GM18498 (cell line): ENCODE data around the gene TRIO.

ENCODE experiments used
- ATAC-seq: cut with Tn5 transposase; IDR thresholded peaks from one replicate; pipeline ENCODE4 v1.9.1; 2021; ENCODE audit warnings: mild to moderate bottlenecking, moderate library complexity; ENCODE audit not compliant: unreplicated experiment

Gene TRIO

DNA sequence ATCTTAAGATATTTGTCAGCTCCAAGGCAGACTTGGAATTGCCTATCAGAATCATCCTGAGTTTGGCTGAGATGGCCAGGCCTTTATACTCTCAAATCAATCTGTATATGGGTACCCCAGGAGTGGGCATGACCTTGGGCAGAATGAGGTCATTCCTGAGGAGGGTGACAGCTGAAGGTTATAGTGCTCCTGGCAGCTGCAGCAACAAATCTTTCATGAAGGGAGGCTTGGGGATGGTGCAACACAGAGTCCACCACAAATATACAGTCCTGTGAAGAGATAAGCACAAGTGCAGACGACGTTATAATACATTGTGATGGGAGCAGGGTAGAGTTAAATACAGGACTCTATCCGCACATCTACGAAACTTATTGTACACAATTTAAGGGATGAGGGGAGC, 21.1 kb upstream of the TRIO start:
- no peak for ATAC-seq

DNA sequence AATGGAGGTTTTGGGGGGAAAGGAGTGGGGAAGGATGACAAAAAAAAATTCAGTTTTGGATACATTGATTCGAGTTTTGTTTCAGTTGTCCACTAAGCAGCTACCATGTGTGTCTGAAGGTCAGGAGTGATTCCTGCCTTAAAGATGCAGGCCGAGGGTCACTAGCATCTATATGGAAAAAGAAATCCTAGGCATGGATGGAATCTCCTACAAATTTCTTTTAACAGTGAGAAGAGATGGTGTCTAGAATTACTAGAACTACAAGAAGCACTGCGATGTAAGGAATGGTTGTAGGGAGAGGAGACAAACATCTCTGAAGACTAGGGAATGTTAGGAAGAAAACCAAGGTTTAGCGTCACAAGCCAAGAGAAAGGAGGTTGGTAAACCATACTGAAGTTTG, 19.6 kb upstream of the TRIO start:
- ATAC-seq: no peak

- no peak for ATAC-seq
These were observed 19.1 kb upstream of the TRIO start for GRCh38 chr5:14123974-14124482.

GRCh38 chr5:14125262-14125661, 17.9 kb upstream of the TRIO start:
- ATAC-seq: no peak

DNA sequence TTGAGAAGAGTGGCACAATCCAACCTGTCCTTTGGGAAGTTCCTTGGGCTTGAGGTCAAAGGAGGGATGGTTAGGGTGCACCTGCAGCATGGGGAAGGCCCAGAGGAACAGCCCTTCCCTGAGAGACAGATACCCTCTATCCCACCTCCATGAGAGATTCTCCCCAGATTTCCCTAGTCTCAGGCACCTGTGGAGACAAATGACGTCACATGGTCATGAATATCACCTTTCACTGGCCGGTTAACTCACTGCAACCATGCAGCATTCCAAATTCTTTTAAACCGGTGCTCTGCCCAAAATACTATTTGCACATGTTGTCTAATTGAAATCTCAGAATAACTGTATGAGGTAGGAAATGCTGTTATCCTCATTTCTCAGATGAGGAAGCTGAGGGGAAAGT, 15.6 kb upstream of the TRIO start:
- ATAC-seq: no peak

DNA sequence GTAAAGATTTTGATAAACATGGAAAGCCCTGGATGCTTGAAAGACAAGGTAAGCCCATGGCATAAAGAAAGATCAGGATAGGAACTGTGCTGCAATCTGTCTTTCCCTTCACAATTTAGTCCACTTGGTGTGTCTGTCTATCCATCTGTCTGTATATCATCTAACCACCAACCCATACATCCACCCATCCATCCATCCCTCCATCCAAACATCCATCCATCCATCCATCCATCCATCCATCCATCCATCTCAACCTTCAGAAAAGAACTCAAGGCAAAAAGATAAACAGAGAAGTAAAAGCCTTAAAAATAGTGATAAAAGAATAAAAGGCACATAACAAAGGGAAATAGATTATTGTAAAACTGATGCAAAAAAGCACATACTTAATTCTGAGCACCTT, 15.1 kb upstream of the TRIO start:
- no peak for ATAC-seq

GRCh38 chr5:14129123-14129522, 14.0 kb upstream of the TRIO start:
- ATAC-seq: no peak

- no peak for ATAC-seq
These were observed 11.2 kb upstream of the TRIO start for GRCh38 chr5:14131855-14132503.

GRCh38 chr5:14133394-14133793, 9.7 kb upstream of the TRIO start:
- no peak for ATAC-seq

DNA sequence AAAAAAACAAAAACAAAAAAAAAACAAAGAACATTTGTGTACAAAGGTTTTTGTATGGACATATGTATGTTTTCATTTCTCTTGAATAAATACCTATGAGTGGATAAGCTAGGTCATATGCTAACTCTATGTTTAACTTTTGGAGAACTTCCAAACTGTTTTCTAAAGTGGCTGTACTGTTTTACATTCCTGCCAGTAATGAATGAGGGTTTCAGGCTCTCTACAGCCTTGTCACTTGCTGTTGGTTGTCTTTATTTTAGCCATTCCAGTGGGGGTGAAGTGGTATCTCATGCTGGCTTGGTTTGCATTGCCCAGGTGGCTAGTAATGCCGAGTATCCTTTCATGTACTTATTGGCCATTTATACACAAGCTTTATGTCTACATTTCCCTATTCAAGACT, 9.1 kb upstream of the TRIO start:
- ATAC-seq: no peak

DNA sequence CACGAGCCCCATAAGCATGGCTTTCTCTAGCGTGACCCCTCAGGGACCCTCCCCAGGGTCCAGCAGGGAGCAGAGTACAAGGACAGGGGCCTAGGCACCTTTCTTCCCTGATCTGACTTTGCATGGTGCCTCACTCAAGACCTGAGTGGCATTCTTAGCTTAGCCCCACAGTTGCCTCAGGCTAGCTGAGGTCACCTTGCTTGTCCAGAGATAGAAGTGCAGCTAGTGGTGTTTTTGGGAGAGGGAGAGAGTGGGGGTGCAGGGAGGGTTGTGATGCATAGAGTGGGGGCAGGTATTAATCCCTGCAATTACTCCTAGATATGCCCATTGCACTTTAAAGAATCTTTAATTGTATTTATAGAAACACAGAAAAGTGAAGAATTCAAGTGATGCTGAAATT, 8.4 kb upstream of the TRIO start:
- ATAC-seq: no peak

- no peak for ATAC-seq
These were observed 7.5 kb upstream of the TRIO start for GRCh38 chr5:14135621-14136020.

GRCh38 chr5:14136228-14136627, 6.9 kb upstream of the TRIO start:
- ATAC-seq: no peak

DNA sequence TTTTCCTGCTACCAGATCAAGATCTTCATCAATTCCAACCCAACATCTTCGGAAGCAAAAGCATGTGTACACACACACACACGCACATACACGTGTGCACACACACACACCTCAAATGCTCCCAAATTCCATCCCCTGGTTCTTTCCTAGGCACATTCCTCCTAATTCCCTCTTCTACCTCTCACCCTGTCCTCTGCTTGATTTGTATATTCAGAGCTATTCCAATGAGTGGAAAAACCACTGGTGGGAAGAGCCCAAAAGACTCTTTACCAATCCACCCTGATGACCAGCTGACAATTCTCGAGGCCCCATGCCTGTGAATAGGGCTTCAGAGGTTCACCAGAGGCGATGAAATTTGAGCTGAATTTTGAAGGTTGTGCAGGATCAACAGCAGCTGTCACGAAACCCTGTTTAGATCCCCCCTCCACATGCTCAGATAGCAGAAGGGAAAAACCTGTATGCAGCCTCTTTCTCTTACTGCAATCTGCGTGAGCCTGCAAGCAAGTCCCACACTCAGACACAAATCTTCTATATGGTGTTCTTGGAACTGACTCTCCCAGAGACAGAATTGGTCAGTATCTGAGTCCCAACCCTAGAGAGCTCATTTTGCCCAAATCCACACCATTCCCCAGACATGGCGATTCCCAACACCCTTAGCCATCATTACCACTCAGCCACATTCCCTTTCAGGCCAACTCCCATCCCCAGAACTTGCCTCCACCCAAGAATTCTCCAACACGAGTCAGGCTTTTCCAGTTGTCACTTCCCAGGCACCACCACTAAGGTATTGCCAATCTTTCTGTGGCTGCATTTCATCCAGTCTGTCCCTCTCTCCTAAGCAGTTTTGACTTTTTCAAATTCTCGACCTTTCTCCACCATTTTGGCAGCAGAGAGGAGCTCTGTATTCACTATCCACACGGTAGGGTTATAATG, 4.3 kb upstream of the TRIO start:
- ATAC-seq: no peak

DNA sequence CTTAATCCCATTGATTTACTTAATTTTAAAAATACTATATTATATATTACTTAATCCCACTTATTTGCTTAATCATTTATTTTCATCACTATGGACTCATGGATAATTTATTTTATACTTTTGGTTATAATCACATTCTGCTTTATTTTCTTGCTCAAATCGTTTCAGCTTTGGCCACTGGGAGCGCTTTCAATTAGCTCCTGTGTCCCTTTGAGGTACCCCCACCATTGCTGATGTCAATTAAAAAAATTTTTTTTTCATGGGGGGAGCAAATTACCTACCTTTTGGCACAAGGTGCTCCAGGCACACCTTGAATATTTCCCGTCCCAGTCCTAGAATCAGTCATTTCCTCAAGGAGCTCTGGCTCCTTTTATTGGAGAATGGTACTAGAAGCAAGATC, 1.4 kb upstream of the TRIO start:
- no peak for ATAC-seq

DNA sequence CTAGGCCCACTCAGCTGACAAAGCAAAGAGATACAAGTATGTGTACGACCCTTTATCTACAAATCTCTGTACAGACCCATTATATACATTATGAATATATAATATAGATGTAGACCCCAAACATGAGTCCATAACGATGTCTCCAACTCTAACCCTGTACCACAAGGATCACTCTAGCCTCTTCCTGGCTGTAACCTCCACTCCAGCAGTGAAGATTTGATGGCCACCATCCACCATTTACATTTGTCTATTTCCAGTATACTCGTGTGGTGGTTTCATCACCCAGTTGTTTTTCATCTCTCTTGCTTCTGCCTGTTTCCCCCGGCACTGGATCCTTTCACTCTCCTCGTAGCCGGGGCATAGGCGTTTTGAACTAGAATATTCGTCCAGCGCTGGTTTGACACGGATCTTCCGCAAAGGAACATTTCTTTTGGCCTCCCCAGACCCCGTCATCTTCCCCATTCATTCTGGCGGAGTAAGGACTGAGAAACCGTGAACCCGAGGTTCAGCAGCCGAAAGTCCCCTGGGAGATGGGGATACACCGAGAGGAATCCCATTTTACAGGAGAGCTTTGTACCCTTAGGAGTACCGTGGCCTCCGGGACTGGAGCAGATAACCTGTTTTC, 828 bp upstream of the TRIO start:
- ATAC-seq: peak; percentile 0

- ATAC-seq: peak; percentile 26
These were observed 351 bp downstream of the TRIO start for GRCh38 chr5:14143546-14143840.

DNA sequence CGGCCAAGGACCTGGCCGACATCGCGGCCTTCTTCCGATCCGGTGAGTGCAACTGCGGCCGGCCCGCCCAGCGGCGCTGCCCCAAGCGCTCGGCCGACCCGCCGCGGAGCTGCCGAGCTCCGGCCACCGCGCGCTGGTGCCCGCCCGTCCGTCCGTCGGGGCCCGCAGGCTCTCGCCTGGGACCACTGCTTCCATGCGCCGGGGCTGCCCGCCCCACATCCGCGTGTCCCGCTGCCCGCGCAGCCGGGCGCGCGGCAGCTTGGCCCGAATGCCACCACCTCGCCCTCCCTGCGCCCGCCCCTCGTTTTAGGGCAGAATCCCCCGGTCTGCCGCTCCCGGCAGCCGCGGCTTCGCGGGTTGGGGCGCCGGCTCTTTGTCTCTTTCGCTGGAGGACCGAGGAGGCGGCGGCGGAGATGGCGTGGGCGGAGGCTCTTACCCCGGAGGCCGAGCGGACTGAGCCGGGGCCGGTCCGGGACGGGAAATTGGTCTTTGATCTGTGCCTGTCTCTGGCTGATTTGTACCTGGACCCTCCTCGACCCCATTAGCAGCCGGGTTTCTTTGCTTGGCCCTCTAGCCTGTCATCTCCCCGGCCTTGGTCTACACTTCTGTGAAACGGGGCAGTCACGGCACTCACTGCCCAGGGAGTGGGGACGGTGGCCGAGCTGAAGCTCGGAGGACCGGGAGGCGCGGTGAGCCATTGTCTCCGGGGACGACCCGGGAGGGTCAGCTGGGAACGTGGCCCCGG, 871 bp downstream of the TRIO start:
- ATAC-seq: peak; percentile 16

GRCh38 chr5:14144586-14145434, 1.7 kb downstream of the TRIO start:
- ATAC-seq: peak; percentile 53
